Fibroblast of skin of left biceps (primary cell): ENCODE results near the gene UGT2A3.
"Not testable (repeated sequence)": the region's sequence is repeated elsewhere in the genome, so short reads cannot be mapped to it uniquely, and the experiment has no call there.

ENCODE experiments used
- DNase-seq, 2 experiments: peaks; one replicate each; pipeline ENCODE4 v3.0.0-alpha.2; 2013; ENCODE audit warnings: low read depth in 2 of 2

UGT2A3 gene

GRCh38 chr4:68951078-68951805 is at the start of gene UGT2A3:
UGT2A3 (minus strand) TSS chr4:68951804; CDS start chr4:68951760, 44 bp downstream.
- no peak for DNase-seq

- DNase-seq = no peak
These were observed 45.4 kb upstream of the UGT2A3 start for GRCh38 chr4:68997040-68997439.

DNA sequence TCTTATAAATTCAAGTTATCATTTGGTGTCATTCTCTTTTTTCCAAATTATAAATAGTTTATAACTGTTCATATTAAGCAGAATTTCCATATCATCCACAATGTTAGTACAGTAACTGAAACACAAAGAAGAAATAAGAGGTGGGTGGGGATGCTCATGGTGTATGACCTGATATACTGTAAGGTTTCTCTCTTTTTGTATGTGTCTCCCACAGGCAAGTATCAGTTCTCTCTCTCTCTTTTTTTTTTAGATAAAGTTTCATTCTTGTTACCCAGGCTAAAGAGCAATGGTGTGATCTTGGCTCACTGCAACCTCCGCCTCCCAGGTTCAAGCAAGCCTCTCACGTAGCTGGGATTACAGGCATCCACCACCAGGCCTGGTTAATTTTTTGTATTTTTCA is 43.7 kb upstream of the UGT2A3 start:
- no peak for DNase-seq

DNA sequence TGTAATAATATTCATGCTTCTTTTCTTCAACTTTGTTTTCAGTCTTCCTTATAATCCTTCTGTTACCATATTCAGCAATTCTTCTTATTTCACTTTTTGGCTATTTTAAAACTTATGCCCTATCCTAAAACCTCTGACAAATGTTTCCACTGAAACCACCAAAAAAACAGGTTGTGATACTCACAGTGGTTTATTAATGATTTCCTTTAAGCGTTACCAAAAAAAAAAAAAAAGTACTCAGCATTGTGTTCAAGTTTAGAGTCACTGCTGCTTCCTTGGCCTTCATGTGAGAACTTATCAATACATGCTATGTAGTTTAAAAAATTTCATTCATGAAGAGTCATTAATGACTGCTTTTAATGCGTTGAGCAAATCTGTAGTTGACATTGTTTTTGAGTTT is 35.4 kb upstream of the UGT2A3 start:
- DNase-seq = no peak

DNA sequence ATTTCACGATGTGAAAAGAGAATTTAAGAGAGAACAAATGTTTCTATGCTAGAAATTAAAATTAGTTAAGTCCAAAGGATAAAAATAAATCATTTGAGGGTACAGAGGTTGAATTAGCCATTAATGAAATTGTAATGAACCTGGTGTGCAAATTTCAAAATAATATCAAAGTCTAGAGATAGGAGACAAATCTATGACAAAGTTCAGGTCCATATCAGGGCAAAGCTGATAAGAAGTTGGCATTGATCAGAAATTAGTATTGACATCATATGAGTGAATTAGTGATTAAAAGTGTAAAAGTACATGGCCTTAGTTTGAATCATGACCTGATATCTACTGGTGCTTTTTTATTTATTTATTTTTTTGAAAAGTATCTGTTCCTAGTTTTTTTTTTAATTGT is 33.8 kb upstream of the UGT2A3 start:
- DNase-seq = no peak

- DNase-seq = no peak
These were observed 33.3 kb upstream of the UGT2A3 start for GRCh38 chr4:68984947-68985346.

- DNase-seq = no peak
These were observed 11.8 kb upstream of the UGT2A3 start for GRCh38 chr4:68963374-68963773.

- DNase-seq = no peak
These were observed 11.3 kb upstream of the UGT2A3 start for GRCh38 chr4:68962868-68963267.

DNA sequence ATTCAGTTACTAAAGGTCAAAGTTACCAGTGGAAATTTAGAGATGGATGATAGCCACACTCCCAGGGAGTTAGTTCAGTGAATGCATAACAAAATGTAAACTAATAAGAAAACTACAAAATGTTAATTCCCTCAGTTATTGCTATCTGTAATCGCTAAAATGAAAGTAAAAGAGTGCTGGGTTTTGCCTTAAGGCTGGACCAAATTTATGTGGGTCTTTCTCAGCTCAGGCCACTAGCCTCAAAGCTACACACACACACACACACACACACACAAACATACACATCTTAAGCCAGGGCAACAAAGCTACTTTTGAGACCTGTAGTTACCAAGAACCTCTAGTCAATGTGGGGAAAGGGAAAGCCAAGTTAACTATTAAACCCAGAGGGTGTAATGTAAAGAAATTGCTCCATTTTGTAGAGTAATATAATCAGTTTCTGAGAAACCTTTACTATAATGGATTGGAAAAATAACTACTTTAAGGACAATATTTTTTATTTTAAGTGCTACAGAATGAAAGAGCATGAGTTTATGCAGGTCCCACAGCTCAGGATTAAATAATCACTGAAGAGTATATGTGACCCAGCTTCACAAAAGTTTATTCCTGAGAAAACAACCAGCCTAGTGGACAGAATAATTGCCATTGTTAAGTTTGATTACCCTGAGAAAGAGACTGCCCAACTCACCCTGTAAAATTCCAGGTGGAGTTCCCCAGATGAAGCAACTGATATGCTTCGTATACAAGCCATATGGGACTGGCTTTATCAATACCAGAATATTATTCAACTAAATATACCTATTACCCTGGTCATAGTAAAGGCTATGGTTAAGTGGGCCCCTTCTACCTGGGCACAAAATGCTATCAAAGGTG is 8.9 kb upstream of the UGT2A3 start:
- DNase-seq = no peak

- not testable (repeated sequence) for DNase-seq
These were observed 7.5 kb upstream of the UGT2A3 start for GRCh38 chr4:68959085-68959484.

DNA sequence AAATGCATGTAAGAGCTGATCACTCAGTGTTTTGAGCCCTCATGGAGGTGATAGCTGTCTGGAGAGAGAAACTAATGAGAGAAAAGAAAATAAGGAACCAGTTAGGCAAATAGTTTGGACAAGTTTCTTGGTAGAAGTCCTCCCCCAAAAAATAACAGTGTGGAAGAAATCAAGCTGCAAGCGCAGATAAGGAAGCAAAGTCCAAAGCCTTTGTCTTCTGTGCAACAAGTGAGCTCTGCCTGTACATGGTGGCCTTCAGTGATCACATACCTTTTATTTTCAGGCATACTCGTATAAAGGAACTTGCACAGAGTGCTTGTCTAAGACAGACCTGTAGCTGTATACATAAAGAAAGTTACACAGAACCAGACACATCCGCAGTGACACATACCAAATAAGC is 2.5 kb upstream of the UGT2A3 start:
- DNase-seq = no peak

- DNase-seq = no peak
These were observed 1.5 kb upstream of the UGT2A3 start for GRCh38 chr4:68953056-68953596.

DNA sequence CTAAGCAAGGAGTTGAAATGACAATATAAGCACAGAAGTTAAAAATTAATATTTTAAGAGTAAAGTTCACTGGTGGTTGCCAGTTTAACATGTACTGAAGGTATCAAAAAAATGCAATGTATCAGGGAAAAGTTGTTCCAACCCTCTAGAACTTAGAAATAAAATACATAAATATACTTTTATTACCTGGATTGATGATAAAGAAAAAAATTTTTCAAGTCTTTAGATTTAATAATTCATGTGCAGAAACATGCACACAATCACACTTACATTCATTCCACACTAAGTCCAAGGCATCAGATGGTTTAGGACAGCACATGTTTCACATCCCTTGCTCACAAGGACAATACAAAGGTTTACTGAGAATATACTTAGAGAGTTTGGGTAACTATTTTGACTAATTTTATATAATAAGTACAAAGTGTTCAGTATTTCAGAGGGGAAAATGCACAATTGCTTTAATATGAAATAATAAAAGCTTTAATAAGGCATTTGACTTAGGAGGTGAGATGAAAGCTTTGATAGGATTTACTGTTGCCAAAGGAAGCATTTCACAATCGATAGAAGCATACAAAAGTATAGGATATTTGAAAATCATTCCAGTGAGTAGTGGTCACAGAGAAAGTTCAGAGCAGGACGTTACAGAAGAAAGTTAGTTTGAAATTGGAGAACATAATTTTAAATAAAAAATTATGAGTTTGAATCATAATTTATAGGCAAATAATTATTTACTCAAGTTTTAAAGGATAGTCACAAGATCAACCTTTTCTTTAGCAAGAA is 392 bp upstream of the UGT2A3 start:
- DNase-seq = no peak

DNA sequence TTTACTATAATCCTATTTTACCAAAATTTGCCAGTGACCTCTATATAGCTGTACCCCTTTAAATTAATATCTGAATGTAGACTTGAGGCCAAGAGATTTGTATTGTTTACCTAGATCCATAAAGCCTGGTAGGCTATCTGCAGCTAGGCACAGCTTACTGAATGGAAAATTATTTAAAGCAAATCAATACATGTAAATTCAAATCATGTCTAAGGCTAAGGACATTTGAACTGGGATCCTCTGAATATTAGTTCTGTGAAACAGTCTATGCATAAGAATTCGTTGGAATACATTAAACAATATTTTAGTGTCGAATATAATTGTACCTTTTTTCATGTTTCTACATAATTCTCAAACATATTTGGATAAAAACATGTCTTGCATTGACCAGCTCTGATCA is 1.6 kb downstream of the UGT2A3 start:
- DNase-seq = no peak

- DNase-seq = no peak
These were observed 2.6 kb downstream of the UGT2A3 start for GRCh38 chr4:68948985-68949384.

DNA sequence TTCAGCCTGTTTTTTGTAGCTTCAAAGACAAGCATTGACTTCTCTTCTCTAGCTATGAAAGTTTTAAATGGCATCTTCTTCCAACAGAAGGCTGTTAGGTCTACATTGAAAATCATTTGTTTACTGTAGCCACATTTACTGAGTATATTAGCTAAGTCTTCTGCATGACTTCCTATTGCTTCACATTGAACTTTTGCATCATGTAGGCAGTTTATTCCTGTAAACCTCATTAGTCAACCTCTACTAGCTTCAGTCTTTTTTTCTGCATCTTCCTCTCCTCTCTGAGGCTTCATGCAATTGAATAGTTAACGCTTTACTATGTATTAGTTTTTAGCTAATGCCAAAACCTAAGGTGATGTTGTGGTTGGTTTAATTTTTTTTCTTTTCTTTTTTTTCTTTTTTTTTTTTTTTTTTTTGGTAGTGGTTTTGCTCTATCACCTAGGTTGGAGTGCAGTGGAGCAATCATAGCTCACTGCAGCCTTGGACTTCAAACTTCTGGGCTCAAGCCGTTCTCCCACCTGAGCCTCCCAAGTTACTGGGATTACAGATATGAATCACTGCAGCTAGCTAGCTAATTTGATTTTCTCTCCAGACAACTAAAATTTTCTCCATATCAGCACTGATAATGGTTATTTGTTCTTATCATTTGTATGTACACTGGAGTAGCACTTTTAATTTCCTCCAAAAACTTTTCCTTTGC is 3.4 kb downstream of the UGT2A3 start:
- no peak for DNase-seq

GRCh38 chr4:68929076-68929737 is 22.4 kb downstream of the UGT2A3 start:
- no peak for DNase-seq

DNA sequence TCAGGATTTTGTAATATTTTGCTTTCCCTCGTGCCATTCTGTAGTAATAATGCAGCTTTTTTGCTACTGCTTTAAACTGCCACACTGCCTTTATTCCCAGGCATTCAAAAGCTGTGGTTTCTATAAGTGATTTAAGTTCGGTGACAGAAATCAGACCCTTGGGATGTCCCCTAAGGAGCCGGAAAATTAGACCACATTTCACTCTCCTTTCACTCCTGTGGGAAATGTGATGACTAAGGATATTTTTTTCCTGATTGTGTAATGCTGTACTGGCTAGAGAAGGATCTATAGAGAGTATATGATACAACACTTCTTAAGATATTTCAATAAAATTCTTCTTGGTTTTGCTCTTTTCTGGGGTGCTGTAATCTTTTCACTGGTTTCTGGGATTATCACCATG is 24.4 kb downstream of the UGT2A3 start:
- DNase-seq = no peak

GRCh38 chr4:68922202-68922601 is 29.4 kb downstream of the UGT2A3 start:
- DNase-seq = not testable (repeated sequence)

- no peak for DNase-seq
These were observed 30.6 kb downstream of the UGT2A3 start for GRCh38 chr4:68921051-68921450.

DNA sequence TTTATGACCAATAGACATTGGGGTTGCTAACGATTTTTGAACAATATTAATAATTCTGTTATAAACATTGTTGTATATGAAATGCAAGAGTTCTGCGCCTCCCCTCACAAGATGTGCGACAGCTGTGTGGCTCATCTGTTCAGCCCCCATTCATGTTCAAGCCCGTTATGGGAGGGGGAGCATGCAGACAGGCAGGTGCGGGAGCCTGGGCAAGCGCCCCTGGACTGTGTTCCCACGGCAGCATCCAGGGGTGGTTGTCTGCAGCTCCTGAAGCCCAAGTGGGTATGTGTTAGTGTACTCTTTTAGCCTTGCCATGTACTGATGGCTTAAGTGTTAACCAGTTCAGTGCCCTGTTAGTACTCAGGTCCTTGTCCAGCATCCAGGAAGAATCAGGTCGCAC is 34.6 kb downstream of the UGT2A3 start:
- no peak for DNase-seq
